ENCODE results near the gene KRTAP4-16. TPM values are rescaled to one million over a fixed set of nuclear protein-coding genes. Genes with fewer than 3 reads are reported as not detected.

The KRTAP4-16 gene
- total and polyA plus RNA-seq, 2 donors (not counting 3 experiments of a cell fraction or from before 2014, with no cell fraction given): not detected

DNA sequence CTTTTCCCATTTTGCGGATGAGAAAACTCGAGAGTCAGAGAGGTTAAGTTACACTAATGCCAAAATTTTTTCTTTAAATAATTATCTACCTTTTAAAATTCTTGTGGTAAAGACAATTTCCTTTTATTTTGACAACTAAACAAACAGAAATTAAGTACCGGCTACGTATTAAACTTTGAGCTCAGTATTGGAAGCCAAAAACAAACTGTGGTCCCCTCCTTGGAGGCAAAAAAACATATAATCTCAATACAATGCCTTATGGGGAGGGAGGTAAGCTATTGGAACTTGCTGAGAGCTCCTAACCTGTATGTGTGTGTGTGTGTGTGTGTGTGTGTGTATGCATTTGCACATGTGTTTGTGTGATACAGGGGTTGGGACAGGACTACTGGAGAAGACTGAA, 38.6 kb downstream of the KRTAP4-16 start:
- Histone ChIP-seq H3K27ac (ENCODE audit: insufficient read depth, low read depth, low read length) (no peak overlapping the region), H3K4me3 (replicated peaks in 1 of 3; ENCODE audit: insufficient read depth in 1 of 3, low read depth in 1 of 3, low read length in 3 of 3) (no peak overlapping the region), H2AFZ (ENCODE audit: low read depth, low read length) (no peak overlapping the region), H3K36me3 (ENCODE audit: control insufficient read depth in 2 of 2, extremely low read depth in 1 of 2, insufficient read depth in 2 of 2, low read length in 2 of 2) (no peaks in the 10 kb centered on the region), H3K79me2 (ENCODE audit: control insufficient read depth, insufficient read depth, low read length) (no peaks in the 10 kb centered on the region), H3K9me3 (replicated peaks; ENCODE audit: control insufficient read depth, insufficient read depth, low read length) (no peaks in the 10 kb centered on the region), H3K9ac (replicated peaks; ENCODE audit: extremely low read depth, insufficient read depth, low read length) (no peak overlapping the region), H3K4me2 (ENCODE audit: insufficient read depth, low read length) (no peak overlapping the region), H4K20me1 (replicated peaks; ENCODE audit: control insufficient read depth, extremely low read depth, insufficient read depth, low read length) (no peaks in the 10 kb centered on the region), H3K27me3 (ENCODE audit: control insufficient read depth in 2 of 2, insufficient read depth in 2 of 2, low read length in 2 of 2) (peaks cover 6 to 12% of the 10 kb centered on the region in 2 experiments), H3K4me1 (ENCODE audit: control insufficient read depth, extremely low read depth, insufficient read depth, low read length) (no peaks in the 10 kb centered on the region), H3K9me1 (replicated peaks; ENCODE audit: control insufficient read depth, extremely low read depth, insufficient read depth, low read length) (no peaks in the 10 kb centered on the region)
- intact Hi-C loops (cut with micrococcal nuclease) (no loop called here), dilution Hi-C loops (cut with MboI; ENCODE audit: extremely low pct_ligation_motif_present, low sequenced_read_pairs) (no loop called here)
- DNase-seq (ENCODE audit: low read depth, low spot score) (no peak), FAIRE-seq (no peak)
- POLR2A ChIA-PET: no interaction called here
- TF ChIP-seq POLR2A (IDR thresholded peaks at IDR 0.05; ENCODE audit: low read depth, low read length) (no peak), EZH2 (IDR thresholded peaks at IDR 0.05; ENCODE audit: borderline replicate concordance, low read depth, low read length, severe bottlenecking) (no peak), MAX (IDR thresholded peaks at IDR 0.05; ENCODE audit: insufficient read depth, insufficient read length) (no peak), JUN (IDR thresholded peaks at IDR 0.05; ENCODE audit: borderline replicate concordance, insufficient read depth, insufficient read length, low read depth) (no peak), FOS (IDR thresholded peaks at IDR 0.05; ENCODE audit: borderline replicate concordance, insufficient read depth, low read length) (no peak), CTCF (IDR thresholded peaks at IDR 0.05; ENCODE audit: extremely low read depth in 1 of 2, insufficient read depth in 1 of 2, low read depth in 1 of 2, low read length in 2 of 2) (no peak), MYC (IDR thresholded peaks at IDR 0.05; ENCODE audit: low read depth, low read length) (no peak), GATA2 (IDR thresholded peaks at IDR 0.05; ENCODE audit: insufficient read depth, insufficient read length, low read depth, low read length) (no peak), POLR2AphosphoS5 (IDR thresholded peaks at IDR 0.05; ENCODE audit: insufficient read depth, low read depth, low read length) (no peak)
- BruUV-seq (replicated peaks): no TSS peak
- CTCF ChIA-PET: no interaction called here
